HG03432 (cell line): ENCODE data around the gene COX10.
A peak's percentile ranks its signal among the peaks of the same experiment; 100 is the strongest.
"Not testable (repeated sequence)": the region's sequence is repeated elsewhere in the genome, so short reads cannot be mapped to it uniquely, and the experiment has no call there.

Experiments used
- ATAC-seq: cut with Tn5 transposase; IDR thresholded peaks from one replicate; pipeline ENCODE4 v1.9.1; 2021; ENCODE audit warnings: mild to moderate bottlenecking, moderate library complexity; ENCODE audit not compliant: unreplicated experiment

COX10 gene

DNA sequence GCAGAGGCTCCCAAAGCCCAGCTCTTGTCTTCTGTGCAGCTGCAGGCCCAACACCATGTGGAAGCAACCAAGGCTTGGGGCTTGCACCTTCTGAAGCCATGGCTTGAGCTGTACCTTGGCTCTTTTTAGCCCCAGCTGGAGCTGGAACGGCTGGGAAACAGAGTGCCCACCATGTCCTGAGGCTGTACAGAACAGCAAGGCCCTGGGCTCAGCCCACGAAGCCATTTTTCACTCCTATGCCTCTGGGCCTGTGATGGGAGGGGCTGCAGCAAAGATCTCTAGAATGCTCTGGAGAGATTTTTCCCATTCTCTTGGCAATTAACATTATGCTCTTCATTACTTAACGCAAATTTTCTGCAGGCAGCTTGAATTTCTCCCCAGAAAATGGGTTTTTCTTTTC lies 99.3 kb downstream of the COX10 start:
- no peak for ATAC-seq

DNA sequence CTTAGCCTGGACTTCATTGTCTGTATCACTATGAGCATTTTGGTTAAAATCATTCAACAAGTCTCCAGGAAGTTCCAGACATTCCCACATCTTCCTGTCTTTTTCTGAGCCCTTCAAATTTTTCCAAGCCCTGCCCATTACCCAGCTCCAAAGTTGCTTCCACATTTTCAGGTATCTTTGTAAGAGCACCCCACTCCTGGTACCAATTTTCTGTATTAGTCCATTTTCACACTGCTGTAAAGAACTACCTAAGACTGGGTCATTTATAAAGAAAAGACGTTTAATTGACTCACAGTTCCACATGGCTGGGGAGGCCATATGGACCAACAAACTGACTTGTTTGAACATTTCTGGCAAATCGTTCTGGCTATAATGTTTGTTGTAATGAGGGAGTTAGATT lies 100.0 kb downstream of the COX10 start:
- ATAC-seq: no peak

DNA sequence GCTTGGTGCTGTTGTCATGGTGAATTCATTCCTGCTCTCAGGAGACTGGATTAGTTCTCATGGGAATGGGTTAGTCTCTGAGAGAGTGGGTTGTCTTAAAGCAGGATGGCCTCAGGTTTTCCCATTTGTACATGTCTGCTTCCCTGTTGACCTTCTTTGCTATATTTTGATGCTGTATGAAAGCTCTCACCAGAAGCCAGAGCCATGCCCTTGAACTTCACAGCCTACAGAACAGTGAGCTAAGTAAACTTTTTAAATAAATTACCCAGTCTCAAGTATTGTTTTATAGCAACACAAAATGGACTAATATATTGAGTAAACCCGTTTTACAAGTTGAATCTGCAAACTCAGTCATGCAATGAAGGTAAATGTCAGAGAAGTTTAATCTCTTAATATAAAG lies 100.6 kb downstream of the COX10 start:
- no peak for ATAC-seq

DNA sequence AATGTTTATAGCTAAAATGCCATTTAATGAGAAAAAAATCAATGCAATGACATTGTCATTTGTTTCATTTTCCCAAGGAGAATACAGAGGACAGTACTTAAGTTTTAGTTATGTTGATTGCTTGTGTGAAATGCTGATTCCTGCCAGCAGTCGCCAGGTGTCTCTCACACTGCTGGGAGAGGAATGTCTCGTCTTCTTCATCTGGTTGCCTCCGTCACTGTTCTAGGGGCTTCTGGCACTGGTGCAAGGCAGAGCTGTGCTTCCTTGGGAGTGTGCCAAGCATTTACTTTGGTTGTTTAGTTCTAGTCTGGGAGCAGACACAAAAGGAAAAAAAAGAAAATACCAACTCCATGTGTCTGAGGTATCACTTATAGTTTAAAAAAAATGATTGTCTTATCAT lies 107.7 kb downstream of the COX10 start:
- not testable (repeated sequence) for ATAC-seq

DNA sequence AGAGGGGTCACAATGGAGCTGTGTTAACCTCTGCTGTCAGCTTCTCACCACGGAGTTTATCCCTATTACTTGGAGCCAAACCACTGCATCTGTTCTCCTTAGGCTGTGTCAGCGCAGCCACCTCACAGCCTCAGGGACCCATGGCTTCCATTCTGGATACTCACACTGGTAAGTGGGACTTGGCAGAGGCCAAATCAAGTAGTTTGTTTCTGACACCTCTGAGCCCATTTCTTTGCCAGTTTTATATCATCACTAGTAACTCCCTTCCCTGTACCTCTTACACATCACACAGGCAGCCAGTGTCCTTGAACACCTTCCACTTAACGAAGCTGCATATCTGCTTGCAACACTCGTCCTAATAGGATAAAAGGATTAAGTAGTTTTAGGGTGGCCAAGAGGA lies 108.5 kb downstream of the COX10 start:
- ATAC-seq: not testable (repeated sequence)

DNA sequence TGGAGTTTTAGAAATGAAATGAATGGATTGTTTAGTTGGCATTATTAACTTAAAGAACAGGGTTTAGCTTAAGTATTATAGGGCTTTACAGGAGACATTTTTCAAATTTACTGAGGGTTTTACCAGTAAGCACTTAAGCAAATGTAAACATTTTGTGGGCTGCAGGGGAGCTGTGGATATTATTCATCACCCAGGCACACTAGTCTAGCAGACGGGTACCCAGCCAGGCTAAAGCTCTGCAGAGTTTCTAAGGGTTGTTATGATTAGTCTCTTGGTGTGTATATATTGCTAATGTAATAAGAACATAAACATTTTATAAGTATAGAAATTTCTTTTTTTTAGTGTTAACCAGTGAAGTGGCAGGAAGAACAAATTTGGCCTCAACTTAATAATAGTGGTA lies 110.6 kb downstream of the COX10 start:
- not testable (repeated sequence) for ATAC-seq

DNA sequence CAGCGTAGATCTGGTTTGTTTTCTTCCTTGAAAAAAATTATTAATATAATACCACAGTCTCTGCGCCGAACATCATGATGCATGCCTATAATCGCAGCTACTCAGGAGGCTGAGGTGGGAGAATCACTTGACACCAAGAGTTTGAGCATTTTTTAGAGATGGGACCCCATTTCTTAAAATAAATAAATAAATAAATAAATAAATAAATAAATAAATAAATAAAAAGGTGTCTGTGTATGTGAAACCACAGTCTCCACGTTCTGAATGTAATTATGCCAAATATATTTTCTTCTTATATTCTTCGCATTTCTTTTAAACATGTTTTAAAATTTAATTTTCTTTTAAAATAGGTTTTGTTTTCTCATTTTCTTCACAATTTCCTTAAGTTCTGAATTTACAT lies 112.8 kb downstream of the COX10 start:
- ATAC-seq: not testable (repeated sequence)

DNA sequence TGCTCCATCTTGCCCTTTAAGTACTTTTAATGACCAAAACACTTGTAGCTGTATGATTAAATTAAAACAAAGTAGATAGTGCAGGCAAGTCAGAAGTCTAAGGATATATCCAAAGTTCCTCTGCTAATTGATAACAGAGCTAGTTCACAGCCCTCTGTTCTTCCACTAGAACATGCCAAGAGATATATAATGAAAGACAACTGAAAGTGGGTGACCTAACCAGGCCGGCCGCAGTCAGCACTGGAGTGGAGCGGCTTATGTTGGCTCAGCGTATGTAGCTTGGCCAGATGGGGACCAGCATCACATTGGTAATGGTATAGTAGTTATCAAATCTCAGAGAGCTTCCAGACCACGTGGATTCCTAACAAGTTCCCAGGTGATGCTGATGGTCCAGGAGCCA lies 115.2 kb downstream of the COX10 start:
- not testable (repeated sequence) for ATAC-seq

DNA sequence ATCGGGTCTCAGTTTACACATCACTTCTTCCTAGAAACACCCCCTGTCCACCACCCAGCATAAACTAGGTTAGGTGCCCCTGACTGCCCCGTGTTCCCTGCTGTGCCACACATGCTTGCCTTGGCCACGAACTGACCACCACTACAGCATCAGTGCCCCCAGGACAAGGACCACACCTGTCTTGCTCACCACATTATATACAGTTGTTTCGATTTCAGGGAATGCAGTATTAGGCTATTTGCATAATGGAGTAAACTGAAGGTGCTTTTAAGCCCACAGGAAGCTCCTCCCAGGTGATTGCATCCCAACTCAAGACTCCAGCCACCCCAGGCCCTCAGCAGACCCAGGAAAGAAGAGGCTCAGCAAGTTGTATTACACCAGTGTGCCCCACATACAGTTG lies 117.1 kb downstream of the COX10 start:
- not testable (repeated sequence) for ATAC-seq

DNA sequence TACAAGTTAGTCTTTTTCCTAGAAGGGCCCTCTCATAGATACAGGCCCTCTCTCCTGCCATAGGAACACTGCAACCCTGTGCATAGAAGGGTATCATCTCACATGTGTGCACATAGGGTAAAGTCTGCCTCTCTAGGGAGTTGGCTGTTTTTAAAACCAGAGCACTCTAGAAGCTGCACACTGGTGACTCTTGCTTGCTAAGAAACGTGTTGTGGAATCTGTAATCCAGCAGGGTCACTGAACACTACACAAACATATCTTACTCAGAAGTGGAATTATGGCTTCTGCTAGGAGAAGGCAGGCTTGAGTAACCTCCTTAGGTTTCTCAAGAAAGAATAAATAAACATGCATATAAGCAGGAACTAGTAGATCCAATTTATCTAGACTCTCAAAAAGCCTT lies 121.5 kb downstream of the COX10 start:
- ATAC-seq: not testable (repeated sequence)

DNA sequence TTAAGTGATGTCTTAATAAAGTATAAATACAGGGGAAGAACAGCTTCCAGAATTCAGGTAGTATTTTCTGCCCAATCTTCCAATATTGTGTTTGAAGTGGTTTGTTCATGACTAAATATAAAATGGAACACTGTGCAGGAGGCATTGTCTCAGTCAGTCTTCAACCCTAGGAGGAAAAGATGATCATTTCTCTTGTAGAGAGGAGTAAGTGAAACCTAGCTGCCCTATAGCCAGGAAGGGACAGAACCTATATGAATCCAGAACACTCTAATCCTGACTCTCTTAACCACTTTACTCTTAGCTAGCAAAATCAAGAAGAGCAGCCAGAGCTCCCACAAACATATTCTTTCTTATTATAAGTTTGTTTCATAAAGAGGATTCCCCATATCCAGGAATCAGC lies 122.2 kb downstream of the COX10 start:
- not testable (repeated sequence) for ATAC-seq

DNA sequence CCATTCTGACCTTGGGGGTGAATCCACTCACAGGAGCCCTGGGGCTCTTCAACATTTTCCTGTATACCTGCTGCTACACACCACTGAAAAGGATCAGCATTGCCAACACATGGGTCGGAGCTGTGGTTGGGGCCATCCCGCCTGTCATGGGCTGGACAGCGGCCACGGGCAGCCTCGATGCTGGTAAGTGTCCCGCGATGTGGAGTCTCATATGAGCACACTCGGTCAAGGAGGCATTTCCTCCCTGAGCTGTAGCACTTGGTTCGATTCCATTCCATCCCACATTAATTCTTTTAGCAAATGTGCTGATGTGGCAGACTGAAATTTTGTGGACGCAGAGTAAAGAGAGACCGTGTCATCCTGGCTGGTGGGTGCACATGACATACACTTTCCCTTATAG lies 122.7 kb downstream of the COX10 start:
- ATAC-seq: not testable (repeated sequence)

DNA sequence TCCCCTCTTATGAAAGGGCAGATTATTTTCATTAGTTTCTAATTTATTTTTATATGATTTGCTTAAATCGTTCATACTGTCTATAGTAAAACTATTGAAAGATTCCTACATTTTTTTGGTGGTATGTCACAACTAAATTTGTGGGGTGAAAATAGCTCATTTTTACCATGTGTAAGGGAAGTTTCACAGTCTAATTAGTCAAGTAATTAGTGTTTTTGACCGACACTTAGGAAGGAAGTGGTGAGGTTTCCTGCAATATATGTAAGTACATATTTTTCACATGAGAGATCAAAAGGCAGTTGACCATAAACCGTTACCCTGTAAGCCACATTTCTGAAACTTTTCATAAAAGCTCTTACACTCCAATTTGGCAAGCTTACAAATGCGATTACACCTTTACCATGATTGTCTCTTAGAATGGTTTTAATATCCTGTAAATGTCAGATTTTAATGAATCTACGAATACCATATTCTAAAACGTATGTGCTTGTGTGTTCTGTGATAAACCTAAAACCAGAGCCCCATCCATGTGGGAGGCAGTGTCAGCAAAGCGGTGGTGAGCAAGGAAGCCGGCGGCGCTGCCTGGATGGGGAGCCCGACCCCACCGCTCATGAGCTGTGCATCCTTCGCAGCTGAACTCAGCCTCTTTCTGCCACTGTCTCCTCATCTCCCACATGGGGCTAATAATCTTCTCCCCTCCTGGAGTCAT lies 123.5 kb downstream of the COX10 start:
- ATAC-seq: peak; percentile 60

DNA sequence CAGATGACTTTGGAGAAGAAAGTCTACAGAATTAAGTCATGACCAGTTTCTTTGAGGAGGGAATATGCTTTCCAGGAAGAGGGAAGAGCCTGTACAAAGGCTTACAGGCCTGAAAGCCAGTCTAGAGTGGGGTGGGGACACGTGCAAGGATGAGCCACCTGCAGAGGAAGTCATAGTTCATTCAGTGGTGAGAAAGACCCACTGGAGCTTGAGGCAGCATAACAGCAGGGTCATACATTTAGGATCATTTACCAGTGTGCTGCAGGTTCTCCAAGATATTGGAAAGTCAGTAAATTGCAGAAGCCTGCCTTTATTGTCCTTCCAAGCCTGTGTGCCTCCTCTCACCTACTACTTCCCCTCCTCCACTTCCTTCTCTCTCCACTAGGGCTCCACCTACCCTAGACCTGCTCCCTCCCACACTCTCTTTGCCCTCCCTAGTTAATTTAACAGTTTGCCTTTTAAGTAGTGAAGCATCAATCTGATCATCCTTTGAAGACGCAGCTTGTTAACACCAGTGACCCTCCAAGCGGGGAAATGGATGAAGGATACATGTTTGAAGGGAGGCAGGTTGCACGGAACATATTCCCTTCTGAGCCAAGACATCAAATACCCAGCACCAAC lies 127.2 kb downstream of the COX10 start:
- ATAC-seq: no peak

DNA sequence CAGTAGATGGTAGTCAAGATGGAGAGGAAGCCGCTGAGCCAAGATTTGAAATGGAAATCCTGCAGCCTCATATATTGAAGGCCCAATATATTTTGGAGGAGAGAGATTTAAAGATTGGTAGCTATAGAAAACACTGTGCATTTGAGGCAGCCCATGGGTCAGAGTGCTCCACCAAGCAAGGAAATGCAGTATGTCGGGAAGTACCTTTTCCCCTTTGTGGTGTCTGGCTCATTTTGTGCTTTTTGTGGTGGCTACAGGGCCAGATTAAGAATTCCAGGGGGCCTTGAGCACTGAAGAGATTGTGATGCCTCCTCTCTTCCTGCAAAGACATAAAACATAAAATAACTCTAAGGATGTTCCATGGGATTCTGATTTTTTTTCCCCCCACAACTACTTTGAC lies 127.8 kb downstream of the COX10 start:
- ATAC-seq: no peak

DNA sequence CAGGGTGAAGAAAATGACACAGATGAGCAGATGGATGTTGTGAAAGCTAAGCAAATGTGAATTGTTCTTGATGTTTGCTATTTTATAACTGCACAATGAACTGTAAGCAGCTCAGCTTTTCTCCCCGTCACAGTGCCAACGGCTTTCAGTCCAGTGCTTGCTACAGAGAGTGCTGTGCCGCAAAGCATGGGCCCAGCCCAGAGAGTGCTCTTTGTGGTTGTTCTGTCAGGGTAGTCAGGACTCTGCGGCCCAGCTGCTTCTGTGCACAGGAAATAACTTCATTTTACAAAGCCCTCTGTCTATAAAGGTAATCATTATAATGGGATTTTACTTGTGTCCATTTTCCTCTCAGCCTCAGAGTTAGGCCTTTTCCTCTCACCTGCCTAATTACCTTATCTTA lies 128.3 kb downstream of the COX10 start:
- ATAC-seq: no peak

DNA sequence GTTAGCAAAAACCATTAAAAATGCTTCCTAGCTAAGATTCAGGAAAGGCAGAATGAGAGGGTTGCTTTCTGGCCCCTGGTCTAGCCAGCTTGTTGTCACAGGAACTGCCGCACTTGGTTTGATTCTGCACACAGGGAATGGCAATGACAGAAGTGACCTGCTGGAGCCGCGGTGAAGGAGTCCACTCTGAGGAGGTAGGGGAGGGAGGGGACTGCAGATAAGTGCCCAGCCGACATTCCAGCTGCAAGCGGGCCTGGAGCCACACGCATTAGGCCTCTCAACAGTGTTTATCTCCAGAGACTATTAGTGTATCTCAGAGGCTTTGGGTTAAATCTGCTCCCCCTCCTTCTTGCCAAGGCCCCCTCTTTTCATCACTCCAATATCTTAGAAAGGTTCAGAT lies 128.7 kb downstream of the COX10 start:
- no peak for ATAC-seq

DNA sequence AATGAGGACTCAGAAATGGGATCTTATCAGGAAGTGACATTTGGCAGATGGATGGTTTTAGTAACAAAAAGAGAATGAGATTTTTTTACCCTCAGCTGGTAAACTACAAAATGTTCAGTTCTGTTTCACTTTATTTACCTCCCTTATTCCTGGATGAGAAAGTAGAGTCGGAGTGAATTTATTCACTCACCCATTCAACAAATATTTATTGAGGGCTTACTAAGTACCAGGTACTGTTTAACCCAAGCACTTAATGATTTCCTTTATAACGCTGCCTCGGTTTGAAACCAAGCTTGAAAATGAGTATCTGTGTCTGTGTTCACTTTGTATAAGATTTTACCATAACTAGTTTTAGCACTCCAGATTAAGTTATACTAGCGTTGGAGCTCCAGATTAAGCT lies 129.3 kb downstream of the COX10 start:
- no peak for ATAC-seq

DNA sequence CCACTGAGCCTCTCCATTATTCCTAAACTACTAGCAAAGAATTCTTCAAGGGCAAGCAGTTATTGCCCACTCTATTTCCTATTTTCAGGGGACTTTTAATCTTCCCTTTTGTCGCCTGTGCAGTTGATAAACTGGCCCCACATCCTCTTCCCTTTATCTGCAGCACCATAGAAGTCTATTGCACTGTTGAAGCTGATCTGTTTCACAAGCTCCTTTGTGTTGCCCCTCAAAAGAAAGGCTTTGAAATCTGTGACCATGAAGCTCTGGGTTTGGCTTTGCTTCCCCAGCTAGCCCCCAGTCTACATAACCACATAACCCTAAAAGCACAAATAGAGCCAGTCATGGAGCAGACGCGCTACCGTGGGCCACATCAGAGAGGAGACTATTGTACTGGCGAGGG lies 130.3 kb downstream of the COX10 start:
- ATAC-seq: no peak

DNA sequence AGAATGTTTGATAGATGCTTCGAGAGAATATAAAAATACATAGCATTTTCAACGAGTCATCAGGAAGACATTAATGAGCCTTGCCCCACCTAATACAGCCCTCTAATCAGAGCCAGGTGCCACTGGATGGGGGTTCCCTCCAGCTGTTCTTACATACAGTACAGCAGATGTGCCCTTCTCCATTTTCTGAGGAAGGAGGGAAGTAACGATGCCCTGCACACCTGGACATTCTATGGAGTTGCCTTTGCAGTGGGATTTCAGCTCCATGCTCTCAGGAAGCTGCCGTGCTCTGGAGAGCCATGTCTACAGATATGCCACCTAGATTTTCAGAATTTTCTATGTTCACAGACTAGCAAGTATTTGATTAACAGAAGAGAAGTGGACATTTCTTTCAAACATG lies 131.1 kb downstream of the COX10 start:
- ATAC-seq: no peak

DNA sequence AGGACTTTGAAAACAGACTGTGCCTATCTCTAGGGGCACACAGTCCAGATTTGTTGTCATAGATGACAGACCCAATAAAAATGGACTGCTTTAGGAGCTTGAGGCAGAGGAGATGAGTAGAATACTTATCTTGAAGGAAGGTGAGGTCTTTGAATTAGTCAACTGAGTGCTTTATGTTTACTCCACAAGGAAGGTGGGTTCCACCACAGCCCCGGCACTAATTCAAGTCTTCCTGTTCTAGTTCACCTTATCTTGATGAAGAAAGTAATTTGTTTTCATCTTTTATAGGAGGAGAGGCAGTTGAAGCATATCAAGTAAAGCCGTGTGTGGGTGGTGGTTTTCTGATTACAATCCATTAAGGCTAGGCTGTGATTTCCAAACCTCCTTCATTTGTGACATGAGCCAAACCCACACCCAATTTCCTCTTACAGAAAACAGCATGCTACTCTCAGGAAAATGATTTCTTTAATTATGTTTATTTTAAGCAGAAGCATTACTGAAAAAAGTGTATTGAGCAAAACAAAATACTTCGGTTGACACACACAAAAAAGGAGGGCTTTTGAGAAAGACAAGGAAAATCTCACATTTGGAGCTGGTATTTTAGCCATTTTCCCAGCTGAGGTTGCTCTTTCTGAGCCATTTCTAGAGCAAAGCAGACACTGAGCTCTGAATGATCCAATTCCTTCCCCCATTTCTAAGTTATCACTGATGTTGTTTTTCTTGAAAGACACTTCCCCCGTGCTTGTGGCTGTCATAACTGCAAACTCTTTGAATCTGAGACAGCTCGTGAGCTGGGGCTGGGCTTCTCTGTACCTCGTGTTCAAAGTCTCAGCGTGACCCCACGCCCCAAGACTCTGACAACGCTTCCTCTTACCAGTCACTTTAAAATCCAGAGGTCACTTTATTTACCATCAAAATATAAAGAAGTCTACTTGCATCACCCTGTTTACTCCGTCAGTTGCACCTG lies 132.0 kb downstream of the COX10 start:
- no peak for ATAC-seq

DNA sequence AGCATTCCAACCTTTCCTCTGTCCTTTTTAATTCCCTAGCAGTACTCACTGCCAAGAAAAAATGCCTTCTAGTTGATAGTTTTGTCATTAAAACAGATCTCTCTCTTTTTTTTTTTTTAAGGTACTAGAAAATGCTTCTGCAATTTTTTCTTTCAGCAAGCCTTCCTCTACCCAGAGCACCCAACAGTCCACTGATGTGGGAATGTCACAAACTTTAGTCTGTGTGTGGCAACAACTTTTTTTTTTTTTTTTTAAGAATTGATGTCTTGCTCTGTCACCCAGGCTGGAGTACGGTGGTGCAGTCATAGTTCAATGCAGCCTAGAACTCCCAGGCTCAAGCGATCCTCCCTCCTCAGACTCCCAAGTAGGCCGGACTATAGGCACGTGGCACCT lies 132.7 kb downstream of the COX10 start:
- no peak for ATAC-seq
